ENCODE data around the gene VPS13D.

The VPS13D gene

GRCh38 chr1:12450090-12450755 lies 220.4 kb downstream of the VPS13D start:
- Histone ChIP-seq H3K9ac (no peak overlapping the region), H3K4me3 (IDR thresholded peaks at IDR 0.05; ENCODE audit: insufficient read depth, low read depth, low read length) (no peak overlapping the region), H3K27ac (no peak overlapping the region), H2AFZ (ENCODE audit: low read depth) (no peak overlapping the region), H3K79me2 (ENCODE audit: insufficient read depth, low read depth) (no peaks in the 10 kb centered on the region), H4K20me1 (ENCODE audit: insufficient read depth) (no peaks in the 10 kb centered on the region), H3K36me3 (ENCODE audit: insufficient read depth) (no peaks in the 10 kb centered on the region), H3K4me1 (ENCODE audit: low read depth, poor library complexity, severe bottlenecking) (peaks cover 38% of the 10 kb centered on the region), H3K4me2 (peak overlapping the region; percentile 43), H3K27me3 (ENCODE audit: insufficient read depth, low read depth) (no peaks in the 10 kb centered on the region; the same call in 1 of the 2 replicates)
- TF ChIP-seq CTCF (conservative IDR thresholded peaks at IDR 0.05; ENCODE audit: low read depth, low read length): no peak

GRCh38 chr1:12450756-12451559 lies 221.1 kb downstream of the VPS13D start:
- Histone ChIP-seq H3K9ac (no peak overlapping the region), H4K20me1 (ENCODE audit: insufficient read depth) (no peaks in the 10 kb centered on the region), H3K4me3 (IDR thresholded peaks at IDR 0.05; ENCODE audit: insufficient read depth, low read depth, low read length) (no peak overlapping the region), H3K36me3 (ENCODE audit: insufficient read depth) (no peaks in the 10 kb centered on the region), H3K4me2 (peak overlapping the region; percentile 43; the same call in 1 of the 2 replicates), H3K27me3 (ENCODE audit: insufficient read depth, low read depth) (no peaks in the 10 kb centered on the region; the same call in 1 of the 2 replicates), H3K4me1 (ENCODE audit: low read depth, poor library complexity, severe bottlenecking) (peaks cover 38% of the 10 kb centered on the region), H3K27ac (no peak overlapping the region), H3K79me2 (ENCODE audit: insufficient read depth, low read depth) (no peaks in the 10 kb centered on the region), H2AFZ (ENCODE audit: low read depth) (no peak overlapping the region)
- no peak for TF ChIP-seq CTCF (conservative IDR thresholded peaks at IDR 0.05; ENCODE audit: low read depth, low read length)

GRCh38 chr1:12451560-12451900 lies 221.7 kb downstream of the VPS13D start:
- no peaks in the 10 kb centered on the region; the same call in 1 of the 2 replicates for H3K27me3 ChIP-seq (ENCODE audit: insufficient read depth, low read depth)
- no peak overlapping the region for H3K4me3 ChIP-seq (IDR thresholded peaks at IDR 0.05; ENCODE audit: insufficient read depth, low read depth, low read length)
- H3K79me2 ChIP-seq (ENCODE audit: insufficient read depth, low read depth): no peaks in the 10 kb centered on the region
- peaks cover 38% of the 10 kb centered on the region for H3K4me1 ChIP-seq (ENCODE audit: low read depth, poor library complexity, severe bottlenecking)
- no peak overlapping the region for H3K9ac ChIP-seq
- no peak overlapping the region for H2AFZ ChIP-seq (ENCODE audit: low read depth)
- H4K20me1 ChIP-seq (ENCODE audit: insufficient read depth): no peaks in the 10 kb centered on the region
- no peaks in the 10 kb centered on the region for H3K36me3 ChIP-seq (ENCODE audit: insufficient read depth)
- H3K4me2 ChIP-seq: no peak overlapping the region
- no peak overlapping the region for H3K27ac ChIP-seq
- TF ChIP-seq CTCF (conservative IDR thresholded peaks at IDR 0.05; ENCODE audit: low read depth, low read length): no peak

- H3K27me3 ChIP-seq (ENCODE audit: insufficient read depth, low read depth): no peaks in the 10 kb centered on the region
- H3K27ac ChIP-seq: no peak overlapping the region
- no peak overlapping the region for H3K9ac ChIP-seq
- no peaks in the 10 kb centered on the region for H4K20me1 ChIP-seq (ENCODE audit: insufficient read depth)
- no peak overlapping the region for H3K4me2 ChIP-seq
- H3K36me3 ChIP-seq (ENCODE audit: insufficient read depth): no peaks in the 10 kb centered on the region
- H3K79me2 ChIP-seq (ENCODE audit: insufficient read depth, low read depth): no peaks in the 10 kb centered on the region
- H3K4me3 ChIP-seq (IDR thresholded peaks at IDR 0.05; ENCODE audit: insufficient read depth, low read depth, low read length): no peak overlapping the region
- H3K4me1 ChIP-seq (ENCODE audit: low read depth, poor library complexity, severe bottlenecking): peaks cover 37% of the 10 kb centered on the region
- no peak for TF ChIP-seq CTCF (conservative IDR thresholded peaks at IDR 0.05; ENCODE audit: low read depth, low read length)
- H2AFZ ChIP-seq (ENCODE audit: low read depth): no peak overlapping the region
Measured at GRCh38 chr1:12452262-12452661, 222.4 kb downstream of the VPS13D start.
